ENCODE measurements around the gene SERP2. TPM values are rescaled to one million over a fixed set of nuclear protein-coding genes. Genes with fewer than 3 reads are reported as not detected.
"Not testable (repeated sequence)": the region's sequence is repeated elsewhere in the genome, so short reads cannot be mapped to it uniquely, and the experiment has no call there.

SERP2 gene
- total RNA-seq, result 5.5 and 5.6 TPM in 2 replicates

DNA sequence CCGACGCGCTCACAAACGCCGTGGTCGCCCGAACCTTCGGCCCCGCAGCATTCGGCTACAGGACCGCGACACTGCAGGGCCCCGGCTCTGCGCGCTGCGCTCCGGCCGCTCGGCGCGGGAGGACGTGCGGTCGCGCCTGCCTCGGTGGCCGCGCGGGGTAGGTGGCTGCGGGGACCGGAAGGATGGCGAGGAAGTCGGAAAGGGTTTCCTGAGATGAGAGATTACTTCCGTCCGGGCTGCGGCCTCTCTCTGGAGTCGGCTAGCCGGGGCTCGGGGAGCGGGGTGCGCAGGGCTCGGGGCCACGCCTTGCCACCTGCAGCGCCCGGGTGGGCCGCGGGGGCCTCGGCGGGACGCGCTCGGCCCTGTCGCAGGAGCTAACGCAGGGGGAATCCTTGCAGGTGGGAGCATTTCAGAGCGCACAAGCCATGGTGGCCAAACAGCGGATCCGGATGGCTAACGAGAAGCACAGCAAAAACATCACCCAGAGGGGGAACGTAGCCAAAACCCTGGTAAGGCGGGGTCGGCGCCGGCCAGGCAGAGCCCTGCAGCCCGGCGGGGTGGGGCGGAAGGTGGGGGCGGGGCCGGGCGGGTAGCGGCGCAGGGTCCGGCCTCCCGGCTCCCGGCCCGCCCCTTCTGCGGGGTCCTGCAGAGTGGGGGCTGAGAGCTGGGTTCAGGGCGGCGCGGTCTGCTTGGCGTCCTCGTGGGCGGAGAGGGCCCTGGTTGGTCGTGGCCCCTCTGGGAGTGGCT is at the start of gene SERP2:
SERP2 (plus strand) TSS at position 224 of the 747 bp plus-strand sequence; CDS start at position 426, 202 bp downstream.
- DNase-seq (ENCODE audit: low read depth), result no peak
- H3K4me3 ChIP-seq (ENCODE audit: low read depth, low read length), result peak within 1 kb of the TSS; percentile 58
- TF ChIP-seq, protein P1, sequence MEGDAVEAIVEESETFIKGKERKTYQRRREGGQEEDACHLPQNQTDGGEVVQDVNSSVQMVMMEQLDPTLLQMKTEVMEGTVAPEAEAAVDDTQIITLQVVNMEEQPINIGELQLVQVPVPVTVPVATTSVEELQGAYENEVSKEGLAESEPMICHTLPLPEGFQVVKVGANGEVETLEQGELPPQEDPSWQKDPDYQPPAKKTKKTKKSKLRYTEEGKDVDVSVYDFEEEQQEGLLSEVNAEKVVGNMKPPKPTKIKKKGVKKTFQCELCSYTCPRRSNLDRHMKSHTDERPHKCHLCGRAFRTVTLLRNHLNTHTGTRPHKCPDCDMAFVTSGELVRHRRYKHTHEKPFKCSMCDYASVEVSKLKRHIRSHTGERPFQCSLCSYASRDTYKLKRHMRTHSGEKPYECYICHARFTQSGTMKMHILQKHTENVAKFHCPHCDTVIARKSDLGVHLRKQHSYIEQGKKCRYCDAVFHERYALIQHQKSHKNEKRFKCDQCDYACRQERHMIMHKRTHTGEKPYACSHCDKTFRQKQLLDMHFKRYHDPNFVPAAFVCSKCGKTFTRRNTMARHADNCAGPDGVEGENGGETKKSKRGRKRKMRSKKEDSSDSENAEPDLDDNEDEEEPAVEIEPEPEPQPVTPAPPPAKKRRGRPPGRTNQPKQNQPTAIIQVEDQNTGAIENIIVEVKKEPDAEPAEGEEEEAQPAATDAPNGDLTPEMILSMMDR (IDR thresholded peaks at IDR 0.05; ENCODE audit: insufficient read depth, low read depth, low read length), result no peak

DNA sequence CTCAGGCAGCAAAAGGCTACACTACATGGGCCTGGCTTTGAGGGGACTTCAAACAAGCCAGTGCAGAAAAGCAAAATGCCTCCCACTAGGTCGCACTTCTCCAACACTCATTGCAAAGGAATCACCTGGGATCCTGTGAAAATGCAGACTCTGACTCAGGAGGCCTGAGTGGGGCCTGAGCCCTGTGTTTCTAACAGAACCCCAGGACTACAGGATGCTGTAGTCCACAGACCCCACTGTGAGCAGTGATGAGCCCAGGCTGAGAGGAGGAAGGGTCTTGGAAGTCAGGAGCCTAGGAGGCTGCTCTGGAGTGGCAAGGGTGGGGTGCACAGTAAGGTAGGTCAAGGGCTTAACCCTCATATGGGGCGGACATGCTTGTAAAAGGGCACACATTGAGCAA is 46.7 kb upstream of the SERP2 start:
- H3K4me3 ChIP-seq (ENCODE audit: low read depth, low read length), result no peak overlapping the region
- TF ChIP-seq, protein P1 (IDR thresholded peaks at IDR 0.05; ENCODE audit: insufficient read depth, low read depth, low read length), result no peak
- no peak for DNase-seq (ENCODE audit: low read depth)

DNA sequence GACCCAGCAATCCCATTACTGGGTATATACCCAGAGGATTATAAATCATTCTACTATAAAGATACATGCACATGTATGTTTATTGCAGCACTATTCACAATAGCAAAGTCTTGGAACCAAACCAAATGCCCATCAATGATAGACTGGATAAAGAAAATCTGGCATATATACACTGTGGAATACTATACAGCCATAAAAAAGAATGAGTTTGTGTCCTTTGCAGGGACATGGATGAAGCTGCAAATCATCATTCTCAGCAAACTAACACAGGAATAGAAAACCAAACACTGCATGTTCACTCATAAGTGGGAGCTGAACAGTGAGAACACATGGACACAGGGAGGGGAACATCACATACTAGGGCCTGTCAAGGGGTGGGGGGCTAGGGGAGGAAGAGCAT is 44.6 kb upstream of the SERP2 start:
- not testable (repeated sequence) for DNase-seq (ENCODE audit: low read depth); H3K4me3 ChIP-seq (ENCODE audit: low read depth, low read length)

DNA sequence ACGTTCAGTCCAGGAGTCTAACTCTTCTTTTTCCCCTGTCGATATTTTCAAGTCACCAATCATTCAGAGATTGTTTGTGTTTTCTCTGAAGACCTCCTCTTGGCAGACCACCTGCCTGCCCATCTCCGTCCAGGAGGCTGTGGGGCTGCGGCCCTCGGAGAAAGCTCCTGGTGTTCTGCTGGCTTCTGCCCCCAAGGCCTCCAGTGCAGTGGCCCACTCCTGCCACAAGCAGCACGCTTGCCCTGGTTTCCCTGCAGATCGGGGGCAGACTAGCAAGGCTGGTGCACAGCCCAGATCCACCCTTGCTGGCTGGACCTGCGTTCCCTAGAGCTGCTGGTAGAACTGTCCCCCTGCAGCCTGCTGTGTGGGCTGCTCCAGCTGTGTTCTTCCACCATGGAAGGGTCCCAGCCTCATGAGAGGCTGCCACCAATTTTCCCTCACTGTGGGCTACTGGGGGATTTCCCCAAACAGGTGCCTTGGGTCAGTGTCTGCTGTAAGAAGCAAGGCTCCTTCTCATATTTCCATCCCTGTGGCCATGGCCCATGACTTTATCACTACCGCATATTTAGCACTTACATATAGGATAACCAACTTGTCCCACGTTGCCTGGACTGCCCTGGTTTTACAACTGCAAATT is 43.6 kb upstream of the SERP2 start:
- no peak overlapping the region for H3K4me3 ChIP-seq (ENCODE audit: low read depth, low read length)
- TF ChIP-seq, protein P1 (IDR thresholded peaks at IDR 0.05; ENCODE audit: insufficient read depth, low read depth, low read length), result no peak
- DNase-seq (ENCODE audit: low read depth), result no peak

DNA sequence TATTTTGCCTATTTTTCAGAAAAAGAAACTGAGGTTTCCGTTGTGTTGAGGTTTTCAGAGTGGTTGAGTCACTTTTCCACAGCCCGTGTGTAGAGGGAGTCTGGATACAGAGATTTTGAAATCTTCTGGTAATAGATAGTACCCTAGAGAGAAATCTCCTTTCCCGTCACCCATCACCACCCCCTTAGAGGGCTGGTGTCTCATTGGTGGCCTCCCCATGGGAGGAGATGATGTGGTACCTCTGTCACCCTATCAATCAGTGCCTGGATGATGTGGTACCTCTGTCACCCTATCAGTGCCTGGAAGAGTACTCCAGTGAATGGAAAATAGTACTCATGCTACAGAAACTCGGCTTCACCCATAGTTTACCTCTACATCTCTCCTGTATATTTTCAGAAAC is 42.2 kb upstream of the SERP2 start:
- DNase-seq (ENCODE audit: low read depth), result no peak

DNA sequence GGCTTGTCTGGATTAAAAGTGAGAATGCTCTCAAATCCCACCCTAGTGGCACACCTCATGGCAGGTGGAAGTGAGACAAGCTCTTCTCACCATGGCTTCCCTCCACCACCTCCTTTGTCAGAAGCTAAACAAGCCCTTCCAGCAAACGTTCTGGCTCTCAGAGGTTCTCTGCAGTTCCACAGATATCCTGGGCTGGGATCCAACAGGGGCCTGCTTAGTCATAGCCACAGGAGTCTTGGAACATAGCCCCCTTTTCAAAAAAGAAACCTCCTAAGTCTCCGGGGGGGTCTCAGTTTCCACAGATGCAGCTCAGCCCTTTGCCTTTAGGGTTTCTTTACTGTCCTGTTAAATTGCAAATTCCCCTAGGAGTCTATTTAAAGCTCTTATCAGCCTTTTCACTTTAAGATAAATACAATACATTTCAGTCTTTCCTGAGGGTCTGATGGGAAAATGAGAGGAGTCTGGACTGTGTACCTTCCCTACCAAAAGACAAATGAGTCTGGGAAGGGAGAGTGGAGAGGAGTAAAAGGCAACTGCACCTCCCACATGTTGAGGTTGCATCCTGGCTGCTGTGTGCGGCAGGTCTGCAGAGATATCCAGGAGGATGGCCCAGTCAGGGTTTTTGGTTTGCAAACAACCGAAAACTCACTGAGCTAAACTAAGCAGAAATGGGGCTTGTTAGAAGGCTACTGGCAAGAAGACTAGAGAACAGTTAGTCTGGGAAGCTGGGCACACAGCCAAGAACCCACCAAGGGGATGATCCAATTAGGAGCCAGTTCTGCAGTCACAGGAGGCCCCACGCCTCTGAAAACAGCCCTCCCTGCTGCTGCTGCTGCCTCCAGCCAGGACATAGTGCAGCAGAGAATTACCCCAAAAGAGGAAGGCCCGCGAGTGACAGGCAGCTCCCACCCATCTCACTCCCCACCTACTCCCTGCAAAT is 41.4 kb upstream of the SERP2 start:
- peak; percentile 86 for DNase-seq (ENCODE audit: low read depth)
- TF ChIP-seq, protein P1 (IDR thresholded peaks at IDR 0.05; ENCODE audit: insufficient read depth, low read depth, low read length), result no peak
- H3K4me3 ChIP-seq (ENCODE audit: low read depth, low read length), result no peak overlapping the region

More for the DNA sequence above, 42.2 kb upstream of the SERP2 start:
- H3K4me3 ChIP-seq (ENCODE audit: low read depth, low read length), result no peak overlapping the region
- TF ChIP-seq, protein P1 (IDR thresholded peaks at IDR 0.05; ENCODE audit: insufficient read depth, low read depth, low read length), result no peak

Measured in fibroblast of villous mesenchyme (primary cell).